Measurements from ENCODE around the gene KRTAP29-1.
"Not testable (repeated sequence)": the region's sequence is repeated elsewhere in the genome, so short reads cannot be mapped to it uniquely, and the experiment has no call there.

The KRTAP29-1 gene, protein sequence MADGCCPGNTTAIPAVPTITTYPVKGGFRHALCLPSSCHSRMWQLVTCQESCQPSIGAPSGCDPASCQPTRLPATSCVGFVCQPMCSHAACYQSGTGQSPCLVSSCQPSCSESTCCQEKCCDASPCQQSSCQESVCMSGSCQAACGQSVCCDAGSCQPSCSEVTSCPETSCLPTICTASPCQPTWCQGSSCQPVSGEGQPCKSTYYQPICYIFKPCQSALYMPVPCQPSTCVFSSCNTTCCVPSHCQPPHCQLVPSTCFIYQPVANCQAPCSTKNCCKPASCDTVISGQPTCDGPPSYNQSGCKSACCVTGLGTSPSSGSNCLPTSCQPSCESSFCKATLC

GRCh38 chr17:41301916-41302901 is at the start of gene KRTAP29-1:
Gene KRTAP29-1 (minus strand): TSS chr17:41302851. CDS start chr17:41302851, 0 bp downstream.
- peak in 1 of 56 donors; percentile 15 for DNase-seq

DNA sequence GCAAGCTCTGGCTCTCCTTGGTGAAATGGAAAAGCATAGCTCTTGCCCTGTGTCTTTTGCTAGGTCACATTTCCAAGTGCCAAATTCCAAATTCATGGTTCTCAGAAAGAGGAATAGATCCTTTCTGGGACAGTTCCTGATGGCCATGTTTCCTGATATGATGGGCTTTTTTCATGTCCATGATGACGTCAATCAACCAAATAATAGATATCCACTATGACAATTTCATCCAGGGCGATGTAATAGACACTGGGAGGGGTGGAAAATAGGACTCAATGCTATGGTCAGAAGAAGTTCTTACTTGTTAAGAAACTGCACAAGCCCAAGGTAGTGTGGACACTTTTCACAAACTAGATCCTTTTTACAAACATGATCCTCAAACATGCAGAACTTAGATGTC is 48.5 kb upstream of the KRTAP29-1 start:
- no peak for DNase-seq

DNA sequence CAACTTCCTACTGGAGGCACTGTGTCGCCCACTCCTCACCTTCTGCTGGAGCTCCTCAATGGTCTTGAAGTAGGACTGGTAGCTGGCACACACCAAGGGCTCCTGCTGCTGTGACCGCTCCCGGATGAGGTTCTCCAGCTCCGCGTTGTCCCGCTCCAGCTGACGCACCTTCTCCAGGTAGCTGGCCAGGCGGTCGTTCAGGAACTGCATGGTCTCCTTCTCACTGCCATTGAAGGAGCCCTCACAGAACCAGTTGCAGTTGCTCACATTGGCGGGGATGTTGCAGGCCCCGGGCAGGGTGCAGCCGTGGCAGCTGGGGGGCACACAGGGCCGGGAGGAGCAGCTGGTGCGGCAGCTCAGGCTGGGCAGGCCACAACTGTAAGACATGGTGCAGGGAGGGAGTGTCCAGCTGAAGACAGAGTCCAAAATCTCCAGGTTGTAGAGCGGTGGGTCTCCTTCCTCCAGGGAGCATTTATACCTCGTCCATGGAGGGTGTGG is 47.8 kb upstream of the KRTAP29-1 start, which contains the start of gene KRT33A:
Gene KRT33A, minus strand, starts transcription at position 448 of the 498 bp plus-strand sequence. Its CDS starts 61 bp downstream, at position 387.
- not testable (repeated sequence) for DNase-seq

- DNase-seq: peak in 1 of 56 donors; percentile 2
Observed at GRCh38 chr17:41347869-41348760, 45.5 kb upstream of the KRTAP29-1 start.

- not testable (repeated sequence) for DNase-seq
Observed at GRCh38 chr17:41346421-41346820, 43.8 kb upstream of the KRTAP29-1 start.

DNA sequence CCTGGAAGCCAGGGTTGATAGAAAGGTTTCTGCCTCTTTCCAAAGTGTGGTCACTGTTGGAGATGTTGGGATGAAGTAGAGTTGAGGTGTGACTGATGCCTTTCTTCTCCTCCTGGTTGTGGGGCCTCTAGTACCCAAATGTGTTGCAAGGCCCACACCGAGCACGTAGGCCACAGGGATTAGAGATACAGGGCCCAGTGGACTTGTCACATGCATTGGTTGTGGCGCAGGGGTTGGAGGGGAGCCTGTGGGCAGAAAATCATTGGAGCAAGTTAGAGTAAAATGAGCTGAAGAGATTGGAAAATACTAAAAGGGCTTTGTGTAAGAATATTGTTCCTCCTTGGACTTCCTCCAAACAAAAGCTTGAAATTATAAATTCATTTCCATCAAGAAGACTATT is 43.3 kb upstream of the KRTAP29-1 start:
- no peak for DNase-seq

DNA sequence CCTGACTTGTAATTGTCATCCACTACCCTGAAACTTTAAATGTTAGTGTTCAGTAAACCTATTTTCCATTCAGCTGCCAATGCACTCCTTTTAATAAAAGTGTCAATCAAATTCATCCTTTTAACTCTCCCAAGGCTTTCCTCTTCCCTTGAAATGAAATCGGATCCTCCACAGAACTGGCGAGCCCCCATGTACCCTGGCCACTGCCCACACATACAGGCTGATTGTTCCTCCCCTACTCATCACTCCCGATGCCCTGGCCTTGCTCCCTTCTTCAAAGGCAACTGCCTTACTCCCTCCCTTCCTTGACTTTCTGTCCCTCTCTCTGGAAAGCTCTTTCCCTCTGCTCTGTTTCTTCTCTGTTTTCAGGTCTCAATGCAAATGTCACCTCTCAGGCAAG is 40.4 kb upstream of the KRTAP29-1 start:
- no peak for DNase-seq

- no peak for DNase-seq
Observed at GRCh38 chr17:41340934-41341861, 38.5 kb upstream of the KRTAP29-1 start.

GRCh38 chr17:41340494-41340893 is 37.8 kb upstream of the KRTAP29-1 start:
- no peak for DNase-seq

DNA sequence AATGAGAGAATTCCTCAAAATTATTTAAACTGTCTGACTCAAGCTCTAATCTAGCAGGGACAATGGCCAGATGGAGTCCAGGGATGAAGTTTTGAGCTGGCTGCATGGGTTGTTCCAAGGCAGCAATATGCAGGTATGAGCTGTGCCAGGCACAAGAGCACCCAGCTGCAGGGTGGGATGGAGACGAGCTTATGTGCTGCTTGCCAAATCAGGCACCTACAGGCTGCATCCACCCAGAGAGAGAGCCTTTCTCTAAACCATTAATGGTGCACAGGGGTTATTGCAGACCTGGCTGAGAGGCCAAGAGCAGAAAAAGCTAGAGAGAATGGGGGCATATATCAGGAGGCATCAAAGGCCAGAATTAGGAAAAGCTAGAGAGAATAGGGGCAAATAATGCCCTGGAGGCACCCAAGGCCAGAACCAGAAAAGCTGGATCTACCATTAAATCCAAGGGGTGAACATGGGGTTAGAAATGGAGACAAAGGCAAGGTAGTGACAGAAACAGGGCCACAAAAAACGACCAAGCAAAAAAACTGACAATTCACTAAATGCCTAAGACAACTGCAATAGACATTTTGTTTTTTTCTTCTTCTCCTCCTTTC is 37.0 kb upstream of the KRTAP29-1 start:
- DNase-seq: no peak

DNA sequence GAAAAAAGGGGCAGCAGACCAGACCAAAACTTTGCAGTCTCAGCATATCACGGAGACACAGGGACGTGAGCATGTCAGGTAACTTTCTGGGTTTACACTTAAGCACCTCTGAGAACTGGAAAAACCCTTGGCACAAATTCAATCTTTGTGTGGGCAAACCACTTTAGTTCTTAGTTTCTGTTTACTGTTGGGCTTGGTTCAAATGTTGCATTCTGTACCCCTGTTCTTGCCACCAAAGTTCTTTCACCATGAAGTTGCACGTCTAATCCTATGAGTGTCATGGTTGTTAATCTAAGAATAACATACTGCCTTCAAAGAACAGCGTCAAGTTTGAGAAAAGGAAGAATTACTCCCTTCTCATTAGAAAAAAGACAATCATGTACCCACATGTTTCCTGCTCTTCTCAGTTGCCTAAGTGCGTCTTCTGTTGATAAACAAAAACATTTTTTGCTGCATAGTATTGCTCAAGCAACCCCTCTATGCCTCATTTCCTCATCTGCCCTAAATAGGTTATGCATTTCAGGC is 36.4 kb upstream of the KRTAP29-1 start:
- no peak for DNase-seq

DNA sequence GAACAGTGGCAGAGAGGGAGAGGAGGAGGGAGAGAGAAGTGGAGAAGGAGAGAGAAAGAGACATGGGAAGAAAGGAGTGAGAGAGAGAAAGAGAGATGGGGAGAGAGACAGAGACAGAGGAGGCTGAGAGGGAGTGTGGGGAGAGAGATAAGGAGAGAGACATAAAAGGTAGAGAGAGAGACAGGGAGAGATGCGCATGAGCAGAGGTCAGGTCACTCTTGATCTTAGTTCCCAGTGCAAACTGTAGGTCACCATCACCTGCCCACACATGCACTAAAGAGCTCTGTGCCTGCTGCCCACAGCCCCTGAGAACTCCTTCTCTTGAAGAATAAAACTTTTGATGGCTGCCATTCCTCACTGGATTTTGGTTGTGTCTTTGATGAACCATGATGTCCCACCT is 33.1 kb upstream of the KRTAP29-1 start:
- DNase-seq: no peak

DNA sequence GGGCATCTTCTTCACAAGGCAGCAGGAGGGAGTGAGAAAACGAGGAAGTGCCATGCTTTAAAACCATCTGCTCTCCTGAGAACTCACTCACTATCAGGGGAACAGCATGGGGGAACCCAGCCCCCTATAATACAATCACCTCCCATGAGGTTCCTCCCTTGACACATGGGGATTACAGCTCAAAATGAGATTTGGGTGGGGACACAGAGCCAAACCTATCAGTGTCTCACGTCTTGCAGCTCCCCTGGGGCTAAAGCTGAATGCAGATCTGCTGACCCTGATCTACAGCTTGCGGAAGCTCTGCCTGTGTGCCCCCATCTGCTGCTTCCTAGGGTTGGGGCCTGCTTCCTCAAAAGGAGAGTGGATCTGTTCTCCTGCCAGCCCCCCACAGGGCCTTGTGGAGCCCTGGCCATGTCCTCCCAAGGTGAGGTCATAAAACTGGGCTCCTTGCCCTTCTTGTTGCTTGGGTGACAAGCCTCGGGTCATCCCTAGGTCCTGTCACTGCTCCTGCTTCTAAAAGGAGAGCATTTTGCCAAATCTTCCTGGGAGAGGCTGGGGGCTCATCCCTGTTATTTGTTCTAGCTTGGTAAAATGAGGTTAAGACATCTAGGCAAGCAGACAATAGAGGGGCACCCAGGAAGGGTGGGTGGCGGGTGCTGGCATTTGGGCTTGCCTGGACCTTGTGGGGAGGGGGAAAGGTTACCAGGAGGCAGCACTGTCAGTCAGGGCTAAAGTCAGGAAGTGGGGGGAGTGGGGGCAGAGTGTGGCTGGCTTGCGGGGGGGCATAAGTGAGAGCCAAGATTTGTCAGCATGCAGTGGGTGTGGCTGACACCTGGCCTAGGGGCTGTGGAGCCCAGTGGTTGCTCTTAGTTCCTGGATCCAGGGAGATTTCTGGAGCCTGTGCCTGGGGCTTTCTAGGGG is 32.0 kb upstream of the KRTAP29-1 start:
- no peak for DNase-seq

DNA sequence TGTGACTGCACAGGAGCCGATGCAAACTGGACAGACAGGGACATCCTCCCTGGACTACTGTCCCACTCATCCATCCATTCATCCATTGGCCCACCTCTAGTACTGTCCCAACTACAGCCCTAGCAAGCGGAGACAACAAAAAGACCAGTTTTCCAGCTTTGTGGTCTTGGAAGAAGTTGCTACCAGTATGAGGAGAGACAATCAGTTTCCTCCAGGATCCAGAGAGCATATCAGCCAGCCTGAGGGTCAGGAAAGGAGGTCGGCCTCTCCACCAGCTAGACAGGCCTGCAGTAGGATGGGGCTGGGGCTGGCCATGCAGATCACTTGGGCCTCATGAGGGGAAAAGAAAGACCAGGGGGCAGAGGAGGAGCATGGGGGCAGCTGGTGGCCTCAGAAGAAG is 31.2 kb upstream of the KRTAP29-1 start:
- DNase-seq: no peak

- DNase-seq: no peak
Observed at GRCh38 chr17:41333098-41333497, 30.4 kb upstream of the KRTAP29-1 start.

DNA sequence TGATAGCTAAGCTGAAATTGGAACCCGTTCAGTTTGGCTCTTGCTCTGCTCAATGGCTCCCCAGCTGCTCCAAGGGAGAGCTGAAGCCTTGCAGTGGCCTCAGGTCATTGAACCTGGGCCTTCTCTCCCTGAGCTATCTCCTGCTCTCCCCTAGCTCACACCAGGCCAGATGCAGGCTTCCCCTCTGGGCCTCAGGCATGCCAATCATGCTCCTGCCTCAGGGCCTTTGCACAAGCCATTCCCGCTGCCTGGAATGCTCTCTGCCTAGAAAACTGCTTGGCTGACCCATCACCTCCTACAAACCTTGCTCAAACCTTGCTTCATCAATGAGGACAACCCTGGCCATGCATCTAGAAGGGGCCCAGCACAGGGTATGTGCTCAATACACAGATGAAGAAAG is 29.6 kb upstream of the KRTAP29-1 start:
- no peak for DNase-seq

DNA sequence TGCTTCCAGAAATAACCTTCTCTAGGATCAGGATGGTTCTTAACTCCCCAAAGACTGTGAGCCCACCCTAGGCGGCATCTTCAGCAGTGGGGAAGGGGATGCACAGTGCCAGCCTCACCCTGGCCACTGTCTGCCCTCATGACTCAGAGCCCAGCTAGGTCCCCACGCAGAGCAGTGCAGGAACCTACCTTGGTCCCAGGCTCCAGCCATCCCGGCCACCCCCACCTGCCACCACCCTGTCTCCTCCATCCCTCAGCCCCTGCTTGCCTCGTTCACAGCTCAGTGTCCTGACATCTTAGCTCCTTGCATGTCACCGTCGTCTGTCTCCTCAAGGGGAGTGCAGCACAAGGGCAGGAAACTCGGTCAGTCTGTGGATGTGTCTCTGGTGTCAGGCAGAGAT is 29.0 kb upstream of the KRTAP29-1 start:
- DNase-seq: no peak

Measured in amygdala (tissue), 56 donors.